GM23338 (cell line): ENCODE data around the gene DDX31. TPM values are rescaled to one million over a fixed set of nuclear protein-coding genes. Genes with fewer than 3 reads are reported as not detected.

Experiments used
- ATAC-seq: fragments of 200-7000 bp; cut with Tn5 transposase; 3 replicates; pipeline ENCODE4 v1.9.1; 2020
- DNase-seq: peaks from one replicate; pipeline ENCODE4 v3.0.0-alpha.2; 2015; ENCODE audit warnings: low spot score
- H2AFZ ChIP-seq: fragments of 200-600 bp; sonication (generic); 2 replicates; pipeline ENCODE4 v1.8.0; 2016; ENCODE audit warnings: antibody characterized with exemption, mild to moderate bottlenecking, moderate library complexity
- H3F3A ChIP-seq: fragments of 200-600 bp; sonication (generic); replicated peaks from 2 replicates; pipeline ENCODE4 v1.8.0; 2017; ENCODE audit warnings: antibody characterized with exemption, mixed run types, low read depth
- H3K27ac ChIP-seq: fragments of 200-600 bp; sonication (generic); 2 replicates; pipeline ENCODE4 v1.6.1; 2016; ENCODE audit warnings: low read depth
- H3K27me3 ChIP-seq: fragments of 200-600 bp; sonication (generic); 2 replicates; pipeline ENCODE4 v1.8.0; 2016; ENCODE audit warnings: mild to moderate bottlenecking, mixed run types, moderate library complexity; ENCODE audit not compliant: insufficient read depth
- H3K36me3 ChIP-seq: fragments of 200-600 bp; sonication (generic); 2 replicates; pipeline ENCODE4 v1.8.0; 2016; ENCODE audit warnings: mild to moderate bottlenecking; ENCODE audit not compliant: insufficient read depth
- H3K4me1 ChIP-seq: fragments of 200-600 bp; sonication (generic); 2 replicates; pipeline ENCODE4 v1.8.0; 2016; ENCODE audit warnings: mild to moderate bottlenecking, moderate library complexity; ENCODE audit not compliant: insufficient read depth
- H3K4me2 ChIP-seq: fragments of 200-600 bp; sonication (generic); 2 replicates; pipeline ENCODE4 v1.7.1; 2017; ENCODE audit warnings: mixed run types
- H3K4me3 ChIP-seq: fragments of 200-600 bp; sonication (generic); 2 replicates; pipeline ENCODE4 v1.6.1; 2016; ENCODE audit warnings: mixed run types
- H3K79me2 ChIP-seq: fragments of 200-600 bp; sonication (generic); replicated peaks from 2 replicates; pipeline ENCODE4 v1.8.0; 2017; ENCODE audit warnings: mild to moderate bottlenecking; ENCODE audit not compliant: insufficient read depth
- H3K9me2 ChIP-seq: fragments of 200-600 bp; sonication (generic); 2 replicates; pipeline ENCODE4 v1.8.0; 2017; ENCODE audit not compliant: insufficient read depth
- H4K20me1 ChIP-seq: fragments of 200-600 bp; sonication (generic); replicated peaks from 2 replicates; pipeline ENCODE4 v1.8.0; 2017; ENCODE audit warnings: mild to moderate bottlenecking; ENCODE audit not compliant: insufficient read depth
- H3K27ac Mint-ChIP-seq: 2 replicates; pipeline ENCODE4 v1.8.0; 2020; ENCODE audit warnings: inconsistent platforms, mild to moderate bottlenecking, moderate library complexity, mixed read lengths
- H3K27me3 Mint-ChIP-seq: 3 replicates; pipeline ENCODE4 v1.8.0; 2022; ENCODE audit warnings: low read depth, mild to moderate bottlenecking, moderate library complexity, mixed read lengths, inconsistent platforms; ENCODE audit not compliant: insufficient read depth, poor library complexity
- H3K36me3 Mint-ChIP-seq: 3 replicates; pipeline ENCODE4 v1.8.0; 2021; ENCODE audit warnings: low read depth, mild to moderate bottlenecking, inconsistent platforms, moderate library complexity, mixed read lengths
- H3K4me1 Mint-ChIP-seq: 3 replicates; pipeline ENCODE4 v1.8.0; 2020; ENCODE audit warnings: mild to moderate bottlenecking, inconsistent platforms, mixed read lengths
- H3K4me3 Mint-ChIP-seq: 3 replicates; pipeline ENCODE4 v1.8.0; 2021; ENCODE audit warnings: moderate library complexity, mild to moderate bottlenecking, inconsistent platforms, mixed read lengths
- H3K9me3 Mint-ChIP-seq: 3 replicates; pipeline ENCODE4 v1.8.0; 2020; ENCODE audit warnings: moderate library complexity, mild to moderate bottlenecking, inconsistent platforms, mixed read lengths
- EZH2 ChIP-seq: fragments of 200-600 bp; sonication (generic); IDR thresholded peaks from one replicate; pipeline ENCODE4 v1.8.0; 2017; ENCODE audit warnings: antibody characterized with exemption, mild to moderate bottlenecking, low read depth; ENCODE audit not compliant: unreplicated experiment
- EZH2phosphoT487 ChIP-seq: fragments of 200-600 bp; sonication (generic); IDR thresholded peaks from one replicate; pipeline ENCODE4 v1.8.1; 2018; ENCODE audit warnings: antibody characterized with exemption; ENCODE audit not compliant: unreplicated experiment
- REST ChIP-seq: IDR thresholded peaks from one replicate; pipeline ENCODE4 v1.6.1; 2018; ENCODE audit warnings: antibody characterized with exemption; ENCODE audit not compliant: unreplicated experiment
- STAT1 ChIP-seq: IDR thresholded peaks from one replicate; pipeline ENCODE4 v1.6.1; 2016; ENCODE audit warnings: antibody characterized with exemption; ENCODE audit not compliant: unreplicated experiment
- ZNF114 ChIP-seq: fragments of 250-450 bp; sonication (Bioruptor Pico); IDR thresholded peaks from 2 replicates; pipeline ENCODE4 v1.5.0; 2020; ENCODE audit warnings: mild to moderate bottlenecking, moderate library complexity
- ZNF331 ChIP-seq: fragments of 250-450 bp; sonication (Bioruptor Pico); IDR thresholded peaks from 2 replicates; pipeline ENCODE4 v1.5.0; 2020; ENCODE audit warnings: low read depth, mild to moderate bottlenecking, moderate library complexity
- polyA plus RNA-seq: library from polyadenylated mRNA; unstranded; fragments of >200 nt; fragmentation: Nextera tagmentation; extraction: Ambion mirVana; gene quantifications from 2 replicates; pipeline ENCODE4 v1.2.1, GENCODE V29; 2016
- total RNA-seq: library from RNA; depleted of rRNA; stranded (reverse); fragments of >200 nt; shearing (Covaris generic); gene quantifications from 2 replicates; pipeline ENCODE4 v1.2.3, GENCODE V29; 2014
- TF ChIP-seq, protein P1 (sequence below): IDR thresholded peaks from 2 replicates; pipeline ENCODE4 v1.6.1; 2016; ENCODE audit warnings: antibody characterized with exemption

The DDX31 gene
- total and polyA plus RNA-seq, 2 experiments from 2014 or later, result 14.8 to 23.5 TPM

DNA sequence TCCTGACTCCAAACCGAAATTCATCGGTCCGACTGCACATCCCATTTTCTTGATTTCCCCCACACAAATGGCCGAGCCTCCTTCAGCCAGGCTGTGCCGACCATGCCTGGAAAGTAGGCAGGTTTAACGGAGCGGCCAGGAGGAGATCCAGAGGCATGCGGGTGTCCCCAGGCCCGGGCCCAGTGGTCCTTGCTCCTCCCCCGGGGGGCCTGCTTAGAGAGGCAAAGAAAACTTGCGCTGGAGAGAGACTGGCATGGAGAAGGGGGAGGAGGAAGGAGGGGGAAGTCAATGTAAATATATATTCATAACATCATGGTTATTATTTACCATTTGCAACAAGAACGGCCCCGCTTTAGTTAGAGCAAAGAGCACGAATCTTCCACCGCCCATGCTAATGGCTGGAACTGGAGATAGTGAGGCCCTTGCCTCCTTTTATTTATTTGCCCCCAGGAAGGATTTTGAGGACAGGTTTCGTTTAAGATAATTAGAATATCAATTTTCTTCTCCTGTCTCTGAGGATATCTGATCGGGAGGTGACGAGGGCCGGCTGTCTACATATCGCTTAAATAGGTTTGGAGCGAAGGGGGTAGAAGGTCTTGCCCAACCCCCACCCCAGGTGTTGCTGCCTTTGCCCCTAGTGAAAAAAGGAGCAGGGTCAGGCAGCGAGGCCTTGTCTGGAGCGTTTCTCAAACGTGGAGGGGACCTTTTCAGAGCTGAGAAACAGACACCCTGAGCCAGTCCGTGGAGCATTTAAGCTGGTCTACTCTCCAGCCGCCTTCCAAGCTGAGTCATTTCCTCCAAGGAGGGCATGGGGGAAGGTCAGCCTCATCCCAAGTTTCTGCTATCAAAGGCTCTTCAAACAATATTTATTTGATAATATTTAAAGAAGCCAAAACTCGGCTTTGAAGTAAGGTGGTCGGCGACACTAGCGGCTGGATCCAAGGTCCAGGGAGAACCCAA, 84.9 kb downstream of the DDX31 start:
- H3F3A ChIP-seq, result 0 out of 2 replicates have a peak, but pooled peaks cover 11% of the 10 kb centered on the region
- Mint-ChIP-seq H3K27ac (no peak overlapping the region), H3K4me3 (peak overlapping the region; percentile 45), H3K4me1 (peaks cover 50% of the 10 kb centered on the region), H3K27me3 (peaks cover 97% of the 10 kb centered on the region), H3K36me3 (no peaks in the 10 kb centered on the region; the same call in 2 of the 3 replicates), H3K9me3 (peaks cover 3% of the 10 kb centered on the region; the same call in 1 of the 3 replicates)
- H3K27ac ChIP-seq, result no peak overlapping the region
- peaks cover 51% of the 10 kb centered on the region for H3K4me1 ChIP-seq
- no peaks in the 10 kb centered on the region for H3K36me3 ChIP-seq
- H3K4me2 ChIP-seq, result peak overlapping the region; percentile 73
- H4K20me1 ChIP-seq, result peaks cover 22% of the 10 kb centered on the region
- peak overlapping the region; percentile 48 for H3K4me3 ChIP-seq
- DNase-seq (peak; percentile 56), ATAC-seq (no peak)
- no peaks in the 10 kb centered on the region for H3K9me2 ChIP-seq
- H3K79me2 ChIP-seq, result no peaks in the 10 kb centered on the region
- TF ChIP-seq EZH2phosphoT487, result no peak
- TF ChIP-seq REST, result no peak
- peak; percentile 78 for TF ChIP-seq EZH2
- TF ChIP-seq ZNF331 (CRISPR knock-in tag), result no peak
- TF ChIP-seq, protein P1, sequence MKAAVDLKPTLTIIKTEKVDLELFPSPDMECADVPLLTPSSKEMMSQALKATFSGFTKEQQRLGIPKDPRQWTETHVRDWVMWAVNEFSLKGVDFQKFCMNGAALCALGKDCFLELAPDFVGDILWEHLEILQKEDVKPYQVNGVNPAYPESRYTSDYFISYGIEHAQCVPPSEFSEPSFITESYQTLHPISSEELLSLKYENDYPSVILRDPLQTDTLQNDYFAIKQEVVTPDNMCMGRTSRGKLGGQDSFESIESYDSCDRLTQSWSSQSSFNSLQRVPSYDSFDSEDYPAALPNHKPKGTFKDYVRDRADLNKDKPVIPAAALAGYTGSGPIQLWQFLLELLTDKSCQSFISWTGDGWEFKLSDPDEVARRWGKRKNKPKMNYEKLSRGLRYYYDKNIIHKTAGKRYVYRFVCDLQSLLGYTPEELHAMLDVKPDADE, result no peak
- peaks cover 100% of the 10 kb centered on the region for H3K27me3 ChIP-seq
- no peak overlapping the region for H2AFZ ChIP-seq

- no peaks in the 10 kb centered on the region for H3K79me2 ChIP-seq
- Mint-ChIP-seq H3K4me3 (peak overlapping the region; percentile 11; the same call in 1 of the 3 replicates), H3K9me3 (peaks cover 3% of the 10 kb centered on the region; the same call in 2 of the 3 replicates), H3K27ac (no peak overlapping the region), H3K36me3 (no peaks in the 10 kb centered on the region; the same call in 2 of the 3 replicates), H3K27me3 (peaks cover 99% of the 10 kb centered on the region), H3K4me1 (peaks cover 50% of the 10 kb centered on the region)
- H2AFZ ChIP-seq, result no peak overlapping the region
- TF ChIP-seq ZNF114, result no peak
- no peak for TF ChIP-seq STAT1
- peak; percentile 19 for TF ChIP-seq REST
- peak; percentile 97 for TF ChIP-seq EZH2
- TF ChIP-seq EZH2phosphoT487, result no peak
- H3K27ac ChIP-seq, result no peak overlapping the region
- H4K20me1 ChIP-seq, result peaks cover 29% of the 10 kb centered on the region
- 0 out of 2 replicates have a peak, but pooled peaks cover 11% of the 10 kb centered on the region for H3F3A ChIP-seq
- H3K36me3 ChIP-seq, result no peaks in the 10 kb centered on the region; the same call in 1 of the 2 replicates
- no peak for ATAC-seq
- H3K4me1 ChIP-seq, result peaks cover 55% of the 10 kb centered on the region
- H3K4me2 ChIP-seq, result peak overlapping the region; percentile 48
- DNase-seq, result peak; percentile 47
- H3K4me3 ChIP-seq, result peak overlapping the region; percentile 32; the same call in 1 of the 2 replicates
- H3K9me2 ChIP-seq, result no peaks in the 10 kb centered on the region
- H3K27me3 ChIP-seq, result peaks cover 100% of the 10 kb centered on the region
These were observed 86.0 kb downstream of the DDX31 start for GRCh38 chr9:132583584-132584304.
